Measurements from ENCODE around the gene POU3F2.

Gene POU3F2

DNA sequence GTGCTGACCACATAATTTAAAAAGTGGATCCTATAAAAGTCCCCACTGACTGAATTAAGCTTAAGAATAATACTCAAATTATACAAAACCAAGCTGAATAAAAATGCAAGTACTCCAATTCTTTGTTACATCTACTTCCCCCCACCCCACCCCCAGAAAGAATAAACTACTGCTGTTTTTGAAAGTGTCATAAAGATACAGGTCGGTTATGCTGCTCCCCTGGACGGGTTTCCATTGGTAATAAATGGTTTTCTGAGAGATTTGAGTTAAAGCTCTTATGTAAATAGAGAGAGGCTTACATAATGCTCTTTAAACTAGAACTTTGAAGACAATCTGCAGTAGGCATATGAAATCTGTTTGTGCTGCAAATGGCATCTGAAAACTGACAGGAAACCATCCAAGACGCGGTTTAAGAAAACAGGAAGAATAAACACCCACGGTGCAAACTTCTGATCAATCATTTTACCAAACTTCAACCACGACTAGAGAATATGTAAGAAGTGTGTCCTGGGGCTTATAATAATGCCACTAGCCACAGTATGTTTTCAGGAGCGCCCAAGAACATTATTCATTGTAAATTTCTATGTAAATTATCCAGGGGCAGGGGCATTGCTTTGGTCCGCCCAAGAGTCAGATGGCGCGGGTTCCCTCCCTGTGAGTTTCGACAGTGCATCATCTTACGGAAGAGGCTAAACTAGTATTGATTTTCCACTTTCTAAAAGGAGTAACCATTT lies 10.8 kb upstream of the POU3F2 start:
- in situ Hi-C loops (cut with HindIII; ENCODE audit: low pct_ligation_motif_present, low sequenced_read_pairs): no loop called here
- DNase-seq: no peak
- peak overlapping the region; percentile 35 for H3K4me3 ChIP-seq (ENCODE audit: low read depth, low read length)
- H3K27me3 ChIP-seq (replicated peaks): peaks cover 60% of the 10 kb centered on the region
- H3K27ac ChIP-seq: no peak overlapping the region
- TF ChIP-seq, protein P1, sequence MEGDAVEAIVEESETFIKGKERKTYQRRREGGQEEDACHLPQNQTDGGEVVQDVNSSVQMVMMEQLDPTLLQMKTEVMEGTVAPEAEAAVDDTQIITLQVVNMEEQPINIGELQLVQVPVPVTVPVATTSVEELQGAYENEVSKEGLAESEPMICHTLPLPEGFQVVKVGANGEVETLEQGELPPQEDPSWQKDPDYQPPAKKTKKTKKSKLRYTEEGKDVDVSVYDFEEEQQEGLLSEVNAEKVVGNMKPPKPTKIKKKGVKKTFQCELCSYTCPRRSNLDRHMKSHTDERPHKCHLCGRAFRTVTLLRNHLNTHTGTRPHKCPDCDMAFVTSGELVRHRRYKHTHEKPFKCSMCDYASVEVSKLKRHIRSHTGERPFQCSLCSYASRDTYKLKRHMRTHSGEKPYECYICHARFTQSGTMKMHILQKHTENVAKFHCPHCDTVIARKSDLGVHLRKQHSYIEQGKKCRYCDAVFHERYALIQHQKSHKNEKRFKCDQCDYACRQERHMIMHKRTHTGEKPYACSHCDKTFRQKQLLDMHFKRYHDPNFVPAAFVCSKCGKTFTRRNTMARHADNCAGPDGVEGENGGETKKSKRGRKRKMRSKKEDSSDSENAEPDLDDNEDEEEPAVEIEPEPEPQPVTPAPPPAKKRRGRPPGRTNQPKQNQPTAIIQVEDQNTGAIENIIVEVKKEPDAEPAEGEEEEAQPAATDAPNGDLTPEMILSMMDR (IDR thresholded peaks at IDR 0.05; ENCODE audit: low read depth, low read length, missing control alignments): no peak
- H3K36me3 ChIP-seq (replicated peaks): no peaks in the 10 kb centered on the region

DNA sequence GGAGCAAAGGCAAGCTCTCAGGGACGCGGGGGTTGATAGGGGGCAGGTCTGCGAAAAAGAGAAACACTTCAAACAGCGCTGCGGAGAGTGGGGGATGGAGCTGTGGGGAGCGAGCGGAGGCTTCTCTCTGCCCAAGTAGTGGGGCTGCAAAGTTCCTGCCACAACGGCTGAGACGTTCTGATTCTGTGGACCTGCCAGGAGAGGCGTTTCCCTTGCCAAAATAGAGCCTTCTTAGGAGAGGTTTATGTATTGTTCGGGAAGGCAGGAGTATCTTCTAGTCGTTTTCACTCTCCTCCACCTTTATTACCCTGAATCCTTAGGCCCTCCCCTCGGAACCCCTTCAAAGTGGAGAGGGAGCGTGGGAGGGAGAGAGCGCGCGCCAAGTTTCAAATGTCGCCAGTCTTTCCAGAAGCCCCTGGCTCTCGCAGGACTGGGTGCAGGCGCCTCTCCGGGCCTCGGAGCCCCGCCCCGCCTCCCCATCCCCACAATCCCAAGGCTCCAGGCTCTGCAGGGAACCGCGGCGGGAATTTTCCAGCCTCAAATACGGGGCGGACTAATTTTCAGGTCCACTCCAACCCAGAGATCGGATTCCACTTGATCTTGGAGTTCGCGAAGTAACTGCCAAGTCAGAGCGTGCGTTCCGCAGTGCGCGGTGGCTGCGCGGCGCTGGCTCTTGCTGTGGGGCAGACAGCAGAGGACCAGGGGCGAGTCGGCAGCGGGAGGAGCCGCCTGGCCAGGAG lies 10.0 kb upstream of the POU3F2 start:
- peak overlapping the region; percentile 35 for H3K4me3 ChIP-seq (ENCODE audit: low read depth, low read length)
- no peak overlapping the region for H3K27ac ChIP-seq
- in situ Hi-C loops (cut with HindIII; ENCODE audit: low pct_ligation_motif_present, low sequenced_read_pairs): no loop called here
- TF ChIP-seq, protein P1 (IDR thresholded peaks at IDR 0.05; ENCODE audit: low read depth, low read length, missing control alignments): no peak
- no peaks in the 10 kb centered on the region for H3K36me3 ChIP-seq (replicated peaks)
- H3K27me3 ChIP-seq (replicated peaks): peaks cover 65% of the 10 kb centered on the region
- DNase-seq: no peak

DNA sequence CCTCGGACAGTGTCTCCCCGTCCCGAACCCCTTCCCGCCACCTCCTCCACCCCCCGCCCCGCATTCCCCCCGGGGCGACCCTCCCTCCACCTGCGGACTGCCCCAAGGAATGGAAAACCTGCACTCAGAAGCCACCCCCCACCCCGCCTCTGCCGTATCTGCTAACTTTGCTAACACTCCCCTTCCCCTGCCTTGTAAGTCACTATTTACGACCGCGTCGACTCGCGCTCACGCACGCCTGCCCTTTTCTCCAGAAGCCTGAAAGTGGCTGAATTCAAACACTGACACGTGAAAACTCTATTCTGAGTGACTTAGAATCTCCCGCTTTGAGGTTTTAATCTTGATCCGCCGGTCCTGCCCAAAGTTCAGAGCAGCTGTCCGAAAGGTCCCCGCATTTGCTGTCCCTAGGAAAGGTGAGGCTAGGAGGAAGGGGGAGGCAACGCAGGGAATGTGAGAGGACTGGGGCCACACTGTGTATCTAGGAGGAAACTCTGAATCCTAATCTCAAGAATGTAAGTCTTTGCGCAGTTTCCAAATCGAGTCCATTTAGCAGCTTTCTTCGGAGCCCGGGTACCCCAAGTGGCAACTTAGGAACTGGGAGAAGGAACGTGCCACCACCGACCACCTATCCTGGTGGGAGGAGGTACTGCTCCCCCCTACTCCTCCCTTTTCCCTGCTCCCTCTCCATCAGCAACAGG lies 9.3 kb upstream of the POU3F2 start:
- H3K27me3 ChIP-seq (replicated peaks): peaks cover 68% of the 10 kb centered on the region
- TF ChIP-seq, protein P1 (IDR thresholded peaks at IDR 0.05; ENCODE audit: low read depth, low read length, missing control alignments): no peak
- H3K4me3 ChIP-seq (ENCODE audit: low read depth, low read length): peak overlapping the region; percentile 35
- DNase-seq: no peak
- H3K36me3 ChIP-seq (replicated peaks): no peaks in the 10 kb centered on the region
- no peak overlapping the region for H3K27ac ChIP-seq
- in situ Hi-C loops (cut with HindIII; ENCODE audit: low pct_ligation_motif_present, low sequenced_read_pairs): no loop called here

DNA sequence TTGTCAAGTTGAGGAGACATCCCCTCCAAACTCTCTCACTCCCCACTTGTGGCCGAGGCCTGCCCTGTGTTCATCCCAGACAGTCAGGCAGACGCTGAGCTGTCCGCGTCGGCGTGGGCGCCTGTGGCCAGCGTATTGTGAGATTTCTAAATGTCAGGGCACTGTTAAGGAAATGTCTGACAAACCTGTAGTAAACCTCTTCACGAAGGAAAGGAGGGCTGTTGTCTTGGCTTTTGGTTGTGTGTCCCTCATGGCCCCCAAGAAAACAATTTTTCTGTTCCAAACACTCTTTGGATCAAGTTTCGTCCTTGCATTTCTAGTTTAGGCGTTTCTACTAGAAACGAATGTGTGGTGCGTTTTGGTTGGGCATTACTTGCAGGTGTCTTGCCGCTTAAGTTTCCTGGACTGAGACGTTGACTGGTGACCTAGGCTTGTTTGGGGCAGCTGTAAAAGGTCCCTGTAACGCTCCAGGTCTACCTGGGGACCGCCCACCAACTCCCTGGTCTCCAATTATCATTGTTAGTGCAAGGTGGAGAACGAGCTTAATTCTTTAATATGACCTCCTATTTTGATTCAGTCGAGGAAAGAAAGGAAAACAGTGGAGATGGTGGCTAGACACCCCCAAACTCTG lies 8.7 kb upstream of the POU3F2 start:
- in situ Hi-C loops (cut with HindIII; ENCODE audit: low pct_ligation_motif_present, low sequenced_read_pairs): no loop called here
- TF ChIP-seq, protein P1 (IDR thresholded peaks at IDR 0.05; ENCODE audit: low read depth, low read length, missing control alignments): no peak
- Histone ChIP-seq H3K27ac (no peak overlapping the region), H3K4me3 (ENCODE audit: low read depth, low read length) (no peak overlapping the region), H3K36me3 (replicated peaks) (no peaks in the 10 kb centered on the region), H3K27me3 (replicated peaks) (peaks cover 72% of the 10 kb centered on the region)
- no peak for DNase-seq

DNA sequence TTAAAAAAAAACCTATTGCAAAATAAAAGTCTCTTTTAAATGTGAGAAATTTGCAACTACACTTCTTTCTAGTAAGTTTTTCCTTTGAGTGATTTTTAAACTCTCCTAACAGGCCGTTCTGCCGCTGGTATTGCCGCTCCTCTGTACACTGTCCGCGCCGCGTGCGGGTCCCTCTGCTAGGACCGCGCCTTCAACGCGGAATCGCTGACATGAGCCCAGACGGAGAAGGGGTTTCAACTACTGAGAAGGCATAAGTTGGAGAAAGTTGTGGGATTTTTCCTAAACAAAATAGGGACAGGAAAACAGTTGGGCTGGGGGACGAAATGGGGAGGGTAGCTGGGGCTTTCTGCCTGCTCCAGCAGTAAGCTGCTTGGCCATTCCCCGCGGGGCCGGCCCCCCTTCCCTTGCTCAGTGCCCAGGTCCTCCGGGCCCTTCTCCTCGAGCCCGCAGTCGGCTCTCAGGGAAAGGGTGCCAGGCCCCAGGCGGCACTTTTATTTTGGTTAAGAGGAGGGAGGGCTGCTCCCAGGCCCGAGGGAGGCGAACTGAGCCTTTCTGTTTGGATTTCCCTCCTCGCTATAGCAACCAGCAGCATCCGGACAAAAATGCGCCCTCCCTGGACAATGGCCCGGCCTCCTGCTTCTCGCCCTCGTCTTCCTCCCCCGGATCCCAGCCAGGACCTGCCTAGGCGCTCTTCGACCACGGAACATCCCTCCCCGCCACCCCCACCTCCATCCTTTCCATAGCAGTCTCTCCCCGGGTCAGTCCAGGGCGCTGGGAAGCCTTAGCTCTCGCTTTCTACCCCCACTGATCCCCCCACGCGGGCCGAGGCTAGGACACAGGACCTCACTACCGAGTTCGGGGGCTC lies 6.8 kb upstream of the POU3F2 start:
- TF ChIP-seq, protein P1 (IDR thresholded peaks at IDR 0.05; ENCODE audit: low read depth, low read length, missing control alignments): no peak
- H3K27me3 ChIP-seq (replicated peaks): peaks cover 82% of the 10 kb centered on the region
- no peaks in the 10 kb centered on the region for H3K36me3 ChIP-seq (replicated peaks)
- DNase-seq: no peak
- no peak overlapping the region for H3K27ac ChIP-seq
- no peak overlapping the region for H3K4me3 ChIP-seq (ENCODE audit: low read depth, low read length)
- in situ Hi-C loops (cut with HindIII; ENCODE audit: low pct_ligation_motif_present, low sequenced_read_pairs): no loop called here
